GM21381 (cell line): ENCODE results near the gene SBNO1.
"Not testable (repeated sequence)": the region's sequence is repeated elsewhere in the genome, so short reads cannot be mapped to it uniquely, and the experiment has no call there.

Experiments
- ATAC-seq: cut with Tn5 transposase; IDR thresholded peaks from one replicate; pipeline ENCODE4 v1.9.1; 2021; ENCODE audit warnings: mild to moderate bottlenecking, moderate library complexity; ENCODE audit not compliant: unreplicated experiment

Gene SBNO1

DNA sequence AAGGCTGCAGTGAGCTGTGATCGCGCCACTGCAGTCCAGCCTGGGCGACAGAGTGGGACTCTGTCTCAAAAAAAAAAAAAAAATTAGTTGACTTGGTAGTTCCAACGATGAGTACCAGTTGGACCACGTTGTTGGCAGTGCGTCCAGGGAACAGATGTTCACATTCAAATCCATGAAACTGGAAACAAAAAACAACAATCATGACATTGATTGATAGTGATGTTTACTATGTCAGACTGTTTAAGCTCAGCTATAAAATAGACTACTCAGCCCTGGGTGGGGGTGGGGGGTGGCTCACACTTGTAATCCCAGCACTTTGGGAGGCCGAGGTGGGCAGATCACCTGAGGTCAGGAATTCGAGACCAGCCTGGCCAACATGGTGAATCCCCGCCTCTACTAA lies 112.3 kb downstream of the SBNO1 start:
- ATAC-seq: not testable (repeated sequence)

DNA sequence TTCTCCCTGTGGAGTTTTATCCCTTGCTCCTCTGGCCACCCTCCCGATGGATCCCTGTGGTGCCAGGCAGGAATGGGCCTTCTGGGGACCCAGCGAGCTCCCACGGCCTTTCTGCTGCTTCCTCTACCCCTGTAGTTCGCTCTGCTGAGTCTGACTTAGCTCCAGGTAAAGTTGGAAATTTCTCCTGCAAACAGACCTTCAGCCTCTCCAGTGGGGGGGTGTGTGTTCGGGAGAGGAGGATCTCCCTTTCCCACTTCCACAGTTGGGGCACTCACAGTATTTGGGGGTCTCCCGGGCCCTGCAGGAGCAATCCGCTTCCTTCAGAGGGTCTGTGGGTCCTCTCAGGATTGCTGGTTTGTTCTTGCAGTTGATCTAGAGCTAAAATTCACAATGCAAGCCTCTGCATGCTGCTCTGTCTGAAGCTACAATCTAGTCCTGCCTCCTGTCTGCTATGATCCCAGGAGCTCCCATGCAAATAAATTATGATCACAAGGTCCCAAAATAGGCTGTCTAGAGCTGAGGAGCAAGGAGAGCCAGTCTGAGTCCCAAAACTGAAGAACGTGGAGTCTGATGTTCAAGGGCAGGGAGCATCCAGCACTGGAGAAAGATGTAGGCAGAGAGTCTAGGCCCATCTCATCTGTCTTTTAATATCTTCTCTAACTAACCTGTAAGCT lies 113.1 kb downstream of the SBNO1 start:
- ATAC-seq: no peak

DNA sequence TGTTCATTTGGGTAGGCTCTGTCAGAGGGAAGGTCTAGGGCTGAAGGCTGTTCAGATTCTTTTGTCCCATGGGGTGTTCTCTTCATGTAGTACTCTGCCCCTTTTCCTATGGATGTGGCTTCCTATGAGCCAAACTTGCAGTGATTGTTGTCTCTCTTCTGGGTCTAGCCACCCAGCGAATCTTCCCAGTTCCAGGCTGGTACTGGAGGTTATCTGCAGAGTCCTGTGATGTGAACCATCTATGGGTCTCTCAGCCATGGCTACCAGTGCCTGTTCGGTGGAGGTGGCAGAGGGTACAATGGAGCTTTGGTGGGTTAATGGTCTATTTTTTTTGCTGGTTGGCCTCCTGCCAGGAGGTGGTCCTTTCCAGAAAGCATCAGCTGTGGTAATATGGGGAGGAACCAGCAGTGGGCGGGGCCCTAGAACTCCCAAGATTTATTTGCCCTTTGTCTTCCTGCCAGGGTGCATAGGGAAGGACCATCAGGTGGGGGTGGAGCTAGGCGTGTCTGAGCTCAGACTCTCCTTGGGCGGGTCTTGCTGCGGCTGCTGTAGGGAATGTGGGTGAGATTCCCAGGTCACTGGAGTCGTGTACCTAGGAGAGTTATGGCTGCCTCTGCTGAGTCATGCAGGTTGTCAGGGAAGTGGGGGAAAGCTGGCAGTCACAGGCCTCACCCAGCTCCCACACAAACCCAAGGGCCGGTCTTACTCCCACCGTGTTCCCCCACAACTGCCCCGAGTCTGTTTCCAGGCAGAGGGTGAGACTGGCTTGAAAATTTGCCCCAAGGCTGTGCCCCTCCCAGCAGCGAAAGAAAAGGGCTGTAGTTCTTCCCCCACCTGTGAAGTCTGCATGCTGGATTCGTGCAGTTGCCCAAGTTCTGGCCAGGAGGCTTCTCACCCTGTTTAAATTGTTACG lies 113.9 kb downstream of the SBNO1 start:
- ATAC-seq: no peak

DNA sequence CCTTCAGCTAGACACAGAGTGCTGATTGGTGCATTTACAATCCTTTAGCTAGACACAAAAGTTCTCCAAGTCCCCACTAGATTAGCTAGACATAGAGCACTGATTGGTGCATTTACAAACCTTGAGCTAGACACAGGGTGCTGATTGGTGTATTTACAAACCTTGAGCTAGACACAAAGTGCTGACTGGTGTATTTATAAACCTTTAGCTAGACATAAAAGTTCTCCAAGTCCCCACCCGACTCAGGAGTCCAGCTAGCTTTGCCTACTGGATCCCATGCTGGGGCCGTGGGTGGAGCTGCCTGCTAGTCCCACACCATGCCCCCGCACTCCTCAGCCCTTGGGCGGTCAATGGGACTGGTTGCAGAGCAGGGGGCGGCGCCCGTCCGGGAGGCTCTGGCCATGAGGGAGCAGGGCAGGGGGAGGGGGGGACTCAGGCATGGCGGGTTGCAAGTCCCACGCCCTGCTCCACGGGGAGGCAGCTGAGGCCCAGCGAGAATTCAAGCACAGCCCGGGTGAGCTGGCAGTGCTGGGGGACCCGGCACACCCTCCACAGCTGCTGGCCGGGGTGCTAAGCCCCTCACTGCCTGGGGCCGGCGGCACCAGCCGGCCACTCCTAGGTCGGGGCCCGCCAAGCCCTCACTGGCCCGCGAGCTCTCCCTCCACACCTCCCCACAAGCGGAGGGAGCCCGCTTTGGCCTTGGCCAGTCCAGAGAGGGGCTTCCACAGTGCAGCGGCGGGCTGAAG lies 115.5 kb downstream of the SBNO1 start:
- ATAC-seq: not testable (repeated sequence)

DNA sequence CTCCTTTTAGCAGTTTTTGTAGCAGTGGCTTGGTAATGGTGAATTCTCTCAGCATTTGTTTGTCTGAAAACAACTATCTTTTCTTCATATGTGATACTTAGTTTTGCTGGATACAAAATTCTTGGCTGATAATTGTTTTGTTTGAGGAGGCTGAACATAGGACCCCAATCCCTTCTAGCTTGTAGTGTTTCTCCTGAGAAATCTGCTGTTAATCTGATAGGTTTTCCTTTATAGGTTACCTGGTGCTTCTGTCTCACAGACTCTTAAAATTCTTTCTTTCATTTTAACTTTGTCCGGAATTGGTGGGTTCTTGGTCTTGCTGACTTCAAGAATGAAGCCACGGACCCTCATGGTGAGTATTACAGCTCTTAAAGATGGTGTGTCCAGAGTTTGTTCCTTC lies 116.5 kb downstream of the SBNO1 start:
- ATAC-seq: not testable (repeated sequence)

DNA sequence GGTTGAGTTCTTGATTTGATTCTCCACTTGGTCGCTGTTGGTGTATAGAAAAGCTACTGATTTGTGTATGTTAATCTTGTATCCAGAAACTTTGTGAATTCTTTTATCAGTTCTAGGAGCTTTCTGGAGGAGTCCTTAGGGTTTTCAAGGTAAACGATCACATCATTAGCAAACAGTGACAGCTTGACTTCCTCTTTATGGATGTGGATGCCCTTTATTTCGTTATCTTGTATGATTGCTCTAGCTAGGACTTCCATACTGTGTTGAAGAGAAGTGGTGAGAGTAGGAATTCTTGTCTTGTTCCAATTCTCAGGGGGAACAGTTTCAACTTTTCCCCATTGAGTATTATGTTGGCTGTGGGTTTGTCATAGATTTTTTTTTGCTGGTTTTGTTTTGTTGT lies 119.0 kb downstream of the SBNO1 start:
- ATAC-seq: no peak

DNA sequence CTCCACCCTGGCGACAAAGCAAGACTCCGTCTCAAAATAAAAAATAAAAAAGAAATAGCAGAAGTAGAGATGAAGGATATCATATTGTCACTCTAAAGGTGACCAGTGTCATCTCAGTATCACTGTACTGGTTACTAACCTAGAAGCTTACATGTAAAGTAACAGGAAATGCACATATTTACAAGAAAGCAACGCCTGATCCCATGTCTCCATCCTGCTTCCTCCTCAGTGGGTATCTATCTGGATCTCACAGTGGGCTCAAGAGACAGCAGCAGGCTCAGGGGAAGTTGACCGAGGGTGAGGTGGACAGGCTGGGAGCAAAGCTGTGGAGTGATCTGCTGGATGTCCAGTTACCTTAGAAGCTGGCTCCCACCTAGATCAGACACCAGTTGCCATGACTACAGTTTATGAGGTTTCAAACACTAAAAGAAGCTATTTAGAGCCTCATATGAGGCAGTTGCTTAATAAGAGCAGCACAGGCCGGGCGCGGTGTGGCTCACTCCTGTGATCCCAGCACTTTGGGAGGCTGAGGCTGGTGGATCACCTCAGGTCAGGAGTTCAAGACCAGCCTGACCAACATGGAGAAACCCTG lies 120.9 kb downstream of the SBNO1 start:
- ATAC-seq: no peak

DNA sequence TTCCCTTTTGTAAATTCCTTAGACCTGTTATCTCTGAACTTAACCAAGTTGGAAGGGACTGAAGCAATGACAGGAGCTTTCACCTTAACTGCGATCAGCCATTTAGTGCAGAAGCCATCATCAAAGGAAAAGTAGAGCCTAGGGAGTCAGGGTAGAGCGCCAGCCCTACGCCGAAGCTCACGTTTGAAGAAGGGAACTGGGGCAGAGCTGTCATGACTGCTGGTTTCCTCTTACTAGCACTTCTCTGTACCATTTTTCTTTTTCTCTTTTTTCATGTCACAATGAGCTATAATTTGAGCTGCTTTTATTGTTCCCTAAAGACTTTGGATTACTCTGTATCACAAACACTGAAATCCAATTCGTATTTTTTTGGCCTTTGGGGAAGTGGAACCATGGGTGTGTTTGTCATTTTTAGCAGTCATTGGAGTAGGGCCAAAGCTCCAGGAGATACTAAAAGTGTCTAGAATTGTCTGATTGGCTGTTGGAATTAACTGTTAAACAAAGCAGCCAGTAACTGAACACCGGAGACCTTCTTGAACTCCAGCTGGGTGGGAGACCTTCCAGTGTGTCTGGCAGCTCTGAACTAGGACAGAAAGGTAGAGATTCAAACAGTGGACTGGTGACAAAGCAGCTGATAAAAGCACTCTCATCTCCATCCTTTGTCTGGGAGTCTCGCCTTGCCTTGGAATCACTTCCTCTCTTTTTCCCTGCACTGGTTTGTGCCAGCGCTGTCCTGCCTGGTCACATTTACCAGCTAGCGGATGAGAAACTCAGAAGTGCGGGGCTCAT lies 122.3 kb downstream of the SBNO1 start:
- ATAC-seq: no peak
